GM12878 (cell line): ENCODE results near the gene MFSD11. TPM values are rescaled to one million over a fixed set of nuclear protein-coding genes. Genes with fewer than 3 reads are reported as not detected.

Experiments used
- ATAC-seq: fragments of 200-7000 bp; cut with Tn5 transposase; 3 replicates; pipeline ENCODE4 v1.9.1; 2020; ENCODE audit warnings: mild to moderate bottlenecking, moderate library complexity
- BruUV-seq: library from RNA; stranded (reverse); fragments of 400-500 nt; replicated peaks from 2 replicates; lab custom pipeline; 2021; lab: Mats Ljungman, UMichigan
- CTCF ChIA-PET: fragments of 300-600 bp; sonication (Branson Sonifier 250); formaldehyde crosslinking; extraction: SDS; loops from one replicate; lab custom pipeline; 2021; ENCODE audit warnings: inconsistent platforms; lab: Yijun Ruan, JAX
- POLR2A ChIA-PET: fragments of 350-600 bp; formaldehyde crosslinking; extraction: SDS; loops from one replicate; lab custom pipeline; 2021; ENCODE audit warnings: inconsistent platforms; lab: Charles Lee
- RAD21 ChIA-PET: fragments of 300-600 bp; sonication (Branson Sonifier 250); formaldehyde crosslinking; loops from one replicate; lab custom pipeline; 2023; ENCODE audit warnings: antibody characterized with exemption; ENCODE audit not compliant: unreplicated experiment; lab: Charles Lee
- SMC1A ChIA-PET: fragments of 300-600 bp; sonication (Branson Sonifier 250); formaldehyde crosslinking; loops from one replicate; lab custom pipeline; 2023; ENCODE audit not compliant: unreplicated experiment, uncharacterized antibody; lab: Charles Lee
- DNase-seq: peaks from one replicate; pipeline ENCODE4 v3.0.0-alpha.2; 2011; ENCODE audit warnings: low read depth, low spot score
- FAIRE-seq: peaks from 3 replicates; lab custom pipeline; 2011; peaks lifted over from hg19 to GRCh38; lab: Jason Lieb, UNC
- H2AFZ ChIP-seq: 2 replicates; pipeline ENCODE4 v1.6.0; 2011; ENCODE audit warnings: low read depth, low read length, control low read depth; ENCODE audit not compliant: control insufficient read depth
- H3K27ac ChIP-seq: 2 replicates; pipeline ENCODE4 v1.5.1; 2011; ENCODE audit warnings: control low read depth; ENCODE audit not compliant: control insufficient read depth, insufficient read depth
- H3K27me3 ChIP-seq, 2 experiments: replicated peaks in 1 of 2; 2 replicates each; pipeline versions ENCODE4 v1.6.0 to v1.6.1; 2011; ENCODE audit warnings: low read length in 1 of 2; ENCODE audit not compliant: control insufficient read depth in 2 of 2, insufficient read depth in 2 of 2
- H3K36me3 ChIP-seq, 2 experiments: 2 replicates each; pipeline ENCODE4 v1.5.1; 2011; ENCODE audit warnings: low read length in 1 of 2; ENCODE audit not compliant: control insufficient read depth in 2 of 2, insufficient read depth in 2 of 2
- H3K4me1 ChIP-seq: 2 replicates; pipeline ENCODE4 v1.6.1; 2011; ENCODE audit warnings: mild to moderate bottlenecking, low read length, moderate library complexity, mixed read lengths; ENCODE audit not compliant: control insufficient read depth, insufficient read depth
- H3K4me2 ChIP-seq: 2 replicates; pipeline ENCODE4 v1.6.0; 2011; ENCODE audit warnings: control low read depth; ENCODE audit not compliant: control insufficient read depth, insufficient read depth
- H3K4me3 ChIP-seq: fragments of 200-600 bp; sonication (generic); 2 replicates; pipeline ENCODE4 v1.5.1; 2016
- H3K79me2 ChIP-seq: 2 replicates; pipeline ENCODE4 v1.6.0; 2011; ENCODE audit warnings: low read length; ENCODE audit not compliant: control insufficient read depth, insufficient read depth
- H3K9ac ChIP-seq: 2 replicates; pipeline ENCODE4 v1.8.0; 2011; ENCODE audit warnings: low read length, control low read depth, mixed read lengths; ENCODE audit not compliant: control insufficient read depth, insufficient read depth
- H3K9me3 ChIP-seq: replicated peaks from 3 replicates; pipeline ENCODE4 v1.5.1; 2011; ENCODE audit warnings: mild to moderate bottlenecking, low read length; ENCODE audit not compliant: control insufficient read depth, insufficient read depth
- H4K20me1 ChIP-seq: 2 replicates; pipeline ENCODE4 v1.6.0; 2011; ENCODE audit not compliant: control insufficient read depth, insufficient read depth
- GABPA ChIP-seq: IDR thresholded peaks from 2 replicates; pipeline ENCODE4 v1.6.1; 2014; ENCODE audit warnings: antibody characterized with exemption, low read depth, mild to moderate bottlenecking, inconsistent platforms
- JUNB ChIP-seq: IDR thresholded peaks from 2 replicates; pipeline ENCODE4 v1.6.1; 2016; ENCODE audit warnings: antibody characterized with exemption, mild to moderate bottlenecking
- KLF5 ChIP-seq: fragments of 450-650 bp; IDR thresholded peaks from 2 replicates; pipeline ENCODE4 v1.6.1; 2014; ENCODE audit warnings: mild to moderate bottlenecking; ENCODE audit not compliant: partially characterized antibody
- MEF2B ChIP-seq: fragments of 450-650 bp; IDR thresholded peaks from 2 replicates; pipeline ENCODE4 v1.6.1; 2018; ENCODE audit warnings: mild to moderate bottlenecking, moderate library complexity; ENCODE audit not compliant: partially characterized antibody, poor library complexity, severe bottlenecking
- MTA3 ChIP-seq: IDR thresholded peaks from 2 replicates; pipeline ENCODE4 v1.6.1; 2012; ENCODE audit warnings: low read length, inconsistent platforms, borderline replicate concordance
- NR2C1 ChIP-seq: fragments of 450-650 bp; IDR thresholded peaks from 2 replicates; pipeline ENCODE4 v1.6.1; 2017; ENCODE audit warnings: antibody characterized with exemption, mild to moderate bottlenecking, moderate library complexity
- SREBF1 ChIP-seq: IDR thresholded peaks from 2 replicates; pipeline ENCODE4 v1.6.1; 2012; ENCODE audit warnings: mild to moderate bottlenecking, low read length
- ZNF622 ChIP-seq: fragments of 450-650 bp; IDR thresholded peaks from 2 replicates; pipeline ENCODE4 v1.6.1; 2017; ENCODE audit warnings: mild to moderate bottlenecking, inconsistent platforms
- WGBS: methylation state at CpG from one replicate; pipeline ENCODE4 v1.1.6; 2016; ENCODE audit warnings: low lambda C conversion rate; ENCODE audit not compliant: insufficient replicate concordance, insufficient coverage; ENCODE audit errors: missing lambda C conversion rate; 5-methylcytosine and 5-hydroxymethylcytosine counted together
- in situ Hi-C: fragments of 300-500 bp; cut with MboI; formaldehyde crosslinking; loops from 9 replicates; pipeline ENCODE4 v1.14.3; 2018; ENCODE audit warnings: mixed read lengths
- intact Hi-C: fragments of 100-400 bp; cut with micrococcal nuclease; formaldehyde crosslinking; loops from one replicate; pipeline ENCODE4 v1.14.2; 2022; ENCODE audit not compliant: unreplicated experiment
- polyA plus RNA-seq, 11 experiments: library from polyadenylated mRNA; depleted of rRNA in 4 of 11; unstranded in 6 of 11; stranded (reverse) in 5 of 11; fragments of >200 nt; fragmentation: Nextera tagmentation in 4 of 11; fragmentation: Illumina TruSeq in 1 of 11; extraction: Ambion mirVana in 4 of 11; extraction: Trizol in 1 of 11; gene quantifications; 1 replicate in 1 of 11; 2 replicates in 10 of 11; pipeline versions ENCODE4 v1.2.1 to v1.2.3, GENCODE V29; 2011 to 2016; ENCODE audit warnings: inconsistent platforms in 2 of 11, missing spikeins in 2 of 11, low read depth in 1 of 11
- total RNA-seq, 4 experiments: library from RNA; depleted of rRNA in 3 of 4; stranded (reverse); fragments of >200 nt in 3 of 4; fragmentation: Illumina TruSeq in 1 of 4; extraction: Trizol in 1 of 4; gene quantifications; 2 replicates each; pipeline versions ENCODE4 v1.2.1 to v1.2.3, GENCODE V29; 2013 to 2021
- TF ChIP-seq, protein P1 (sequence below): IDR thresholded peaks from 2 replicates; pipeline ENCODE4 v1.6.1; 2011; ENCODE audit warnings: borderline replicate concordance, low read depth, mild to moderate bottlenecking, moderate library complexity, low read length; ENCODE audit not compliant: insufficient read depth, poor library complexity, severe bottlenecking
- TF ChIP-seq, protein P2 (sequence below): fragments of 450-650 bp; formaldehyde crosslinking; IDR thresholded peaks from 2 replicates; pipeline ENCODE4 v1.5.0; 2022; ENCODE audit warnings: mild to moderate bottlenecking, missing genetic modification characterization

MFSD11 gene
- total and polyA plus RNA-seq, 10 of the 15 experiments (the other 5 are each of a cell fraction or from before 2014, with no cell fraction given): 11.0 to 19.4 (median 15.5) TPM

DNA sequence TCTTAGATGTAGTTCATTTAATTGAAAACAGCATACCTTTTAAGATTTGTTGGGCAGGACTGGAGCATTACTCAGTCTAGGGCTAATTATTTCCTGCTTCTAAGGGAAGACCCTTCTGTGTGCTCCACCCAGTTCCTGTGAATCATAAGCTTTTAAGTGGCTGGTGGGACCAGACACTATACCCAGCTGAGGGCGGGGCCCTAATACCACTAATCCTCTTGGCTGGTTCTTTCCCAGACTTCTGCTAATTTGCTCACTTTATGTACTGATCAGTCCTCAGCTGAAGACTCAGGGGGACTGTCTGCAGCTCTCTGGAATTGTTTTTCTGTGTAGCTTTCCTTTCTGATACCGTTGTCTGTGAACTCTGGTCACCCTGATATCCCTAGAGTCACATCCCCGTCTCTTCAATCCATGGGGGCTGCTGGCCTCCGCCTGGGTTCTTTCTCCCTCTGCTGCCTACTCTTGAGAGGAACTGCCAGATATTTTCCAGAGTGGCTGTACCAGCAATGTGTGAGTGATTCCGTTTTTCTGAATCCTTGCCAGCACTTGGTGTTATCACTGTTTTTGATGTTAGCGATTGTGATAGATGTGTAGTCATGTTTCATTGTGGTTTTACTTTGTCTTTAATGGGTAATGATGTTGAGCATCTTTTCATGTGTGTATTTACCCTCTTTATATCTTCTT lies 35.1 kb downstream of the MFSD11 start:
- H3K27ac ChIP-seq: no peak overlapping the region
- ChIA-PET RAD21 (no interaction called here), CTCF (no interaction called here), POLR2A (interaction anchor here (0.7 kb wide), 1 partner anchor 337 kb away, joined by 3 read pairs; no protein-coding TSS in a partner anchor), SMC1A (interaction anchor here (1.0 kb wide), 1 partner anchor 92 kb away, joined by 4 read pairs; no protein-coding TSS in a partner anchor)
- no peak overlapping the region for H3K9ac ChIP-seq
- no TSS peak for BruUV-seq
- H3K4me1 ChIP-seq: no peaks in the 10 kb centered on the region
- FAIRE-seq: no peak
- peaks cover 2 to 10% of the 10 kb centered on the region in 2 experiments for H3K36me3 ChIP-seq
- no peak overlapping the region for H3K4me2 ChIP-seq
- intact Hi-C loops: no loop called here
- no peaks in the 10 kb centered on the region for H3K79me2 ChIP-seq
- WGBS: 95% methylated on average over 6 of the region's 6 CpGs
- peak; percentile 69 for ATAC-seq
- H3K4me3 ChIP-seq: no peak overlapping the region
- no peaks in the 10 kb centered on the region for H4K20me1 ChIP-seq
- no peak for TF ChIP-seq MTA3
- TF ChIP-seq, protein P1, sequence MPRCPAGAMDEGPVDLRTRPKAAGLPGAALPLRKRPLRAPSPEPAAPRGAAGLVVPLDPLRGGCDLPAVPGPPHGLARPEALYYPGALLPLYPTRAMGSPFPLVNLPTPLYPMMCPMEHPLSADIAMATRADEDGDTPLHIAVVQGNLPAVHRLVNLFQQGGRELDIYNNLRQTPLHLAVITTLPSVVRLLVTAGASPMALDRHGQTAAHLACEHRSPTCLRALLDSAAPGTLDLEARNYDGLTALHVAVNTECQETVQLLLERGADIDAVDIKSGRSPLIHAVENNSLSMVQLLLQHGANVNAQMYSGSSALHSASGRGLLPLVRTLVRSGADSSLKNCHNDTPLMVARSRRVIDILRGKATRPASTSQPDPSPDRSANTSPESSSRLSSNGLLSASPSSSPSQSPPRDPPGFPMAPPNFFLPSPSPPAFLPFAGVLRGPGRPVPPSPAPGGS: peak; percentile 42
- H2AFZ ChIP-seq: no peak overlapping the region
- H3K27me3 ChIP-seq: no peaks in the 10 kb centered on the region
- no peaks in the 10 kb centered on the region; the same call in 2 of the 3 replicates for H3K9me3 ChIP-seq
- no peak for DNase-seq
- in situ Hi-C loops: no loop called here

DNA sequence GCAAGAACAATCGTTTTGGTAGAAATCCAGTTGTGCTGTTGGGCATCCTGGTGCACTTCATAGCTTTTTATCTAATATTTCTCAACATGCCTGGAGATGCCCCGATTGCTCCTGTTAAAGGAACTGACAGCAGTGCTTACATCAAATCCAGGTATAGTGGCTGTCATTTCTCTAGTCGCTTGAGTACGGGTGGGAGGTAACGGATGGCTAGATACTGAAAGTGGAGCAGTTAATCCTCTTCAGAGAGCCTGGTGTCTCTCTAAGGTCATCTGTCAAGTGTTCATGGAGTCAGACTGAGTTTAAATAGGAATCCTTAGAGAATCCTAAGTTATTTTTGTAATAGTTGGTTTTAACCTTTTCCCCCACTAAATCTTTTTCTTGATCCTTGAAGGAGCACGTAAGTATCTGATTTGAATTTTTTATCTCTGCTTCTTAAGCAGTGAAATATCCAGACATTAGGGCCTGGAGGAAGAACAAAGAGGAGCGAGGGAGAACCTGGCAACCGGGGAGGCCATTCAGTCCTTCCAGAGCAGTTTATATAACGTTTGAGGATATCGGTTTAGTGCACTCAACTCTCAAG lies 37.2 kb downstream of the MFSD11 start:
- ChIA-PET POLR2A (no interaction called here), CTCF (no interaction called here), SMC1A (no interaction called here), RAD21 (no interaction called here)
- Histone ChIP-seq H3K4me3 (no peak overlapping the region), H3K9me3 (no peaks in the 10 kb centered on the region), H3K9ac (no peak overlapping the region), H4K20me1 (no peaks in the 10 kb centered on the region), H3K36me3 (peaks cover 5 to 15% of the 10 kb centered on the region in 2 experiments), H2AFZ (no peak overlapping the region), H3K4me1 (no peaks in the 10 kb centered on the region), H3K79me2 (no peaks in the 10 kb centered on the region), H3K27me3 (no peaks in the 10 kb centered on the region), H3K4me2 (no peak overlapping the region), H3K27ac (no peak overlapping the region)
- intact Hi-C loops (no loop called here), in situ Hi-C loops (no loop called here)
- 89% methylated on average over 10 of the region's 10 CpGs for WGBS
- BruUV-seq: no TSS peak
- DNase-seq (no peak), ATAC-seq (no peak), FAIRE-seq (no peak)
- TF ChIP-seq SREBF1 (no peak), KLF5 (no peak), MEF2B (no peak), JUNB (no peak), ZNF622 (no peak), GABPA (no peak), NR2C1 (no peak)
- TF ChIP-seq, protein P2, sequence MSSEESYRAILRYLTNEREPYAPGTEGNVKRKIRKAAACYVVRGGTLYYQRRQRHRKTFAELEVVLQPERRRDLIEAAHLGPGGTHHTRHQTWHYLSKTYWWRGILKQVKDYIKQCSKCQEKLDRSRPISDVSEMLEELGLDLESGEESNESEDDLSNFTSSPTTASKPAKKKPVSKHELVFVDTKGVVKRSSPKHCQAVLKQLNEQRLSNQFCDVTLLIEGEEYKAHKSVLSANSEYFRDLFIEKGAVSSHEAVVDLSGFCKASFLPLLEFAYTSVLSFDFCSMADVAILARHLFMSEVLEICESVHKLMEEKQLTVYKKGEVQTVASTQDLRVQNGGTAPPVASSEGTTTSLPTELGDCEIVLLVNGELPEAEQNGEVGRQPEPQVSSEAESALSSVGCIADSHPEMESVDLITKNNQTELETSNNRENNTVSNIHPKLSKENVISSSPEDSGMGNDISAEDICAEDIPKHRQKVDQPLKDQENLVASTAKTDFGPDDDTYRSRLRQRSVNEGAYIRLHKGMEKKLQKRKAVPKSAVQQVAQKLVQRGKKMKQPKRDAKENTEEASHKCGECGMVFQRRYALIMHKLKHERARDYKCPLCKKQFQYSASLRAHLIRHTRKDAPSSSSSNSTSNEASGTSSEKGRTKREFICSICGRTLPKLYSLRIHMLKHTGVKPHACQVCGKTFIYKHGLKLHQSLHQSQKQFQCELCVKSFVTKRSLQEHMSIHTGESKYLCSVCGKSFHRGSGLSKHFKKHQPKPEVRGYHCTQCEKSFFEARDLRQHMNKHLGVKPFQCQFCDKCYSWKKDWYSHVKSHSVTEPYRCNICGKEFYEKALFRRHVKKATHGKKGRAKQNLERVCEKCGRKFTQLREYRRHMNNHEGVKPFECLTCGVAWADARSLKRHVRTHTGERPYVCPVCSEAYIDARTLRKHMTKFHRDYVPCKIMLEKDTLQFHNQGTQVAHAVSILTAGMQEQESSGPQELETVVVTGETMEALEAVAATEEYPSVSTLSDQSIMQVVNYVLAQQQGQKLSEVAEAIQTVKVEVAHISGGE (CRISPR knock-in tag): no peak
